NT2/D1 (cell line): ENCODE measurements around the gene SPDYE6.

Experiments
- YY1 ChIP-seq: IDR thresholded peaks from 2 replicates; pipeline ENCODE4 v1.6.1; 2011; ENCODE audit not compliant: insufficient read length, insufficient read depth
- ZNF274 ChIP-seq: IDR thresholded peaks from 2 replicates; pipeline ENCODE4 v1.6.1; 2011; ENCODE audit warnings: mild to moderate bottlenecking, low read depth, low read length

DNA sequence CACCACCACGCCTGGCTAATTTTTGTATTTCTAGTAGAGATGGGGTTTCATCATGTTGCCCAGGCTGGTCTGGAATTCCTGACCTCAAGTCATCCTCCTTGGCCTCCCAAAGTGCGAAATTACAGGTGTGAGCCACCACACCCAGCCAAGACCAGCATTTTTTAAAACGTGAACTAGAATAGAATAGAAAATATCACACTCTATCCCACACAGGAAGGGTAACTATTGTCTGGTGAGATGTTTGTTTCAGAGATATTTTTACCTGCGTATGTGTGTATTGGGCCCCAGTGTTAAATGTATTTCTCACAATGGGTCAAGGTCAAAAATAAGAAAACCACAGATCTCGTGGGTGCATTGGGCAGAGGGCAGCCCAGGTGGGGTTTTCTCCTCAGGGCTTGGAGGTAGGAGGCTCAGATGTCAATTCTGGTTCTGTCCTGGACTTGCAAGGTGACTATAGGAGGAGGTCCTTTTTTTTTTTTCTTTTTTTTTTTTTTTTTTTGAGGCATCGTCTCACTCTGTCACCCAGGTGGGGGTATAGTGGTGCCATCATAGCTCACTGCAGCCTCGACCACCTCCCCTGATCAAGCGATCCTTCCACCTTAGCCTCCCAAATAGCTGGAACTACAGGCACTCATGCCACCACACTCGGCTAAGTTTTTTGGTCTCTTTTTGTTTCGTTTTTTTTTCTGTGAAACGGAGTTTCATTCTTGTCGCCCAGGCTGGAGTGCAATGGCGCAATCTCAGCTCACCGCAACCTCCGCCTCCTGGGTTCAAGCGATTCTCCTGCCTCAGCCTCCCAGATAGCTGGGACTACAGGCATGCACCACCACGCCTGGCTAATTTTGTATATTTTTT, 50.6 kb downstream of the SPDYE6 start:
- TF ChIP-seq ZNF274 (no peak), YY1 (no peak)
